Measurements from ENCODE around the gene WDR43.
A peak's percentile ranks its signal among the peaks of the same experiment; 100 is the strongest.

The WDR43 gene

GRCh38 chr2:28894470-28895188 is at the start of gene WDR43:
TSS of gene WDR43 (plus strand) at chr2:28894667. CDS start at chr2:28894699, 32 bp downstream.
- DNase-seq, result peak; percentile 97

- no peak for DNase-seq
These were observed 39.3 kb upstream of the WDR43 start for GRCh38 chr2:28855193-28855592.

GRCh38 chr2:28855977-28856376 is 38.5 kb upstream of the WDR43 start:
- DNase-seq, result no peak

GRCh38 chr2:28868611-28869010 is 25.9 kb upstream of the WDR43 start:
- no peak for DNase-seq

- no peak for DNase-seq
These were observed 24.8 kb upstream of the WDR43 start for GRCh38 chr2:28869494-28870145.

GRCh38 chr2:28870146-28870891 is 24.1 kb upstream of the WDR43 start, which contains the start of gene TRMT61B:
TSS of gene TRMT61B (minus strand) at chr2:28870309. CDS start at chr2:28870277, 32 bp downstream.
- DNase-seq, result peak; percentile 97

GRCh38 chr2:28871620-28872019 is 22.8 kb upstream of the WDR43 start:
- no peak for DNase-seq

GRCh38 chr2:28880193-28880592 is 14.3 kb upstream of the WDR43 start:
- no peak for DNase-seq

GRCh38 chr2:28893488-28893887 is 979 bp upstream of the WDR43 start:
- DNase-seq, result no peak

GRCh38 chr2:28895189-28895893 is 874 bp downstream of the WDR43 start:
- DNase-seq, result peak; percentile 51

GRCh38 chr2:28896906-28897305 is 2.4 kb downstream of the WDR43 start:
- DNase-seq, result no peak

- no peak for DNase-seq
These were observed 3.6 kb downstream of the WDR43 start for GRCh38 chr2:28898048-28898447.

GRCh38 chr2:28901202-28901601 is 6.7 kb downstream of the WDR43 start:
- no peak for DNase-seq

GRCh38 chr2:28901841-28902240 is 7.4 kb downstream of the WDR43 start:
- DNase-seq, result no peak

GRCh38 chr2:28902584-28902983 is 8.1 kb downstream of the WDR43 start:
- no peak for DNase-seq

GRCh38 chr2:28904295-28904694 is 9.8 kb downstream of the WDR43 start:
- no peak for DNase-seq

GRCh38 chr2:28904802-28905457 is 10.5 kb downstream of the WDR43 start:
- no peak for DNase-seq

GRCh38 chr2:28905533-28905932 is 11.1 kb downstream of the WDR43 start:
- no peak for DNase-seq

GRCh38 chr2:28906376-28906775 is 11.9 kb downstream of the WDR43 start:
- DNase-seq, result no peak

GRCh38 chr2:28906821-28907220 is 12.4 kb downstream of the WDR43 start:
- no peak for DNase-seq

GRCh38 chr2:28908172-28908571 is 13.7 kb downstream of the WDR43 start:
- no peak for DNase-seq

- no peak for DNase-seq
These were observed 15.3 kb downstream of the WDR43 start for GRCh38 chr2:28909655-28910353.
